T-helper 2 cell treated with Interferon-gamma antibody and Interleukin-4, amounts not matched to agents 5 μg/mL and 100 μg/mL, for 36 hours (primary cell): ENCODE data around the gene MPDU1.
A peak's percentile ranks its signal among the peaks of the same experiment; 100 is the strongest.
"Not testable (repeated sequence)": the region's sequence is repeated elsewhere in the genome, so short reads cannot be mapped to it uniquely, and the experiment has no call there.

Source experiments
- DNase-seq: peaks from one replicate; pipeline ENCODE4 v3.0.0; 2021; ENCODE audit warnings: low spot score
- H3K27ac Mint-ChIP-seq: one replicate; pipeline ENCODE4 v1.8.0; 2021; ENCODE audit warnings: mild to moderate bottlenecking, mixed read lengths
- H3K27me3 Mint-ChIP-seq: one replicate; pipeline ENCODE4 v1.8.0; 2021; ENCODE audit warnings: low read depth, mixed read lengths
- H3K36me3 Mint-ChIP-seq: one replicate; pipeline ENCODE4 v1.8.0; 2021; ENCODE audit warnings: low read depth, mixed read lengths
- H3K4me1 Mint-ChIP-seq: one replicate; pipeline ENCODE4 v1.8.0; 2021; ENCODE audit warnings: low read depth, mixed read lengths
- H3K4me3 Mint-ChIP-seq: one replicate; pipeline ENCODE4 v1.8.0; 2022; ENCODE audit warnings: mild to moderate bottlenecking, moderate library complexity, mixed read lengths
- H3K9me3 Mint-ChIP-seq: one replicate; pipeline ENCODE4 v1.8.0; 2021; ENCODE audit warnings: mixed read lengths

MPDU1 gene

DNA sequence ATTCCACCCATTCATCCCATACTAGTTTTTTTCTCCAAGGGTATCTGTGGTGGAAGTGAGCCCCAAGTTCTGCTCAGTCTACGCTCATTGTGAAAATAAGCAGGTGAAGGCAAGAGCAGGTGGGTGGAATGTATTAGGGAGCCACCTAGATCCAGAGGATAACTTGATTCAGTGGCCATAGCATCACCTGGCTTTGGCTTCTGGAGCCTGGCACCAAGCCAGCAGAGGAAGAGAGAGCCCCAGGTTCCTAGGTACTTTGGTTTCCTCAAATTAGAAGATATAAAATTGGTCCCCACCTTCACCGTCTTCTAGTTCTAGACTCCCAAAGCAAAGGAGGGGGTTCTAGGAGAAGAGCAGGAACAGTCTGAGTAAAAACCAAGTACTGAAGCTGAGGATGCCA lies 27.0 kb downstream of the MPDU1 start:
- Mint-ChIP-seq H3K36me3 (peaks cover 14% of the 10 kb centered on the region), H3K4me1 (peaks cover 35% of the 10 kb centered on the region), H3K9me3 (no peaks in the 10 kb centered on the region), H3K4me3 (no peak overlapping the region), H3K27ac (no peak overlapping the region), H3K27me3 (no peaks in the 10 kb centered on the region)
- no peak for DNase-seq

GRCh38 chr17:7611635-7612293 lies 28.1 kb downstream of the MPDU1 start:
- no peaks in the 10 kb centered on the region for H3K27me3 Mint-ChIP-seq
- no peak for DNase-seq
- peaks cover 9% of the 10 kb centered on the region for H3K36me3 Mint-ChIP-seq
- H3K4me3 Mint-ChIP-seq, result peak overlapping the region; percentile 44
- peak overlapping the region; percentile 51 for H3K27ac Mint-ChIP-seq
- no peaks in the 10 kb centered on the region for H3K9me3 Mint-ChIP-seq
- peaks cover 29% of the 10 kb centered on the region for H3K4me1 Mint-ChIP-seq

- H3K4me3 Mint-ChIP-seq, result peak overlapping the region; percentile 44
- H3K27ac Mint-ChIP-seq, result peak overlapping the region; percentile 32
- H3K27me3 Mint-ChIP-seq, result no peaks in the 10 kb centered on the region
- H3K36me3 Mint-ChIP-seq, result peaks cover 9% of the 10 kb centered on the region
- no peaks in the 10 kb centered on the region for H3K9me3 Mint-ChIP-seq
- DNase-seq, result no peak
- peaks cover 29% of the 10 kb centered on the region for H3K4me1 Mint-ChIP-seq
Measured at GRCh38 chr17:7612294-7612640, 28.6 kb downstream of the MPDU1 start.

- peaks cover 9% of the 10 kb centered on the region for H3K36me3 Mint-ChIP-seq
- H3K9me3 Mint-ChIP-seq, result no peaks in the 10 kb centered on the region
- H3K27me3 Mint-ChIP-seq, result no peaks in the 10 kb centered on the region
- peaks cover 27% of the 10 kb centered on the region for H3K4me1 Mint-ChIP-seq
- no peak for DNase-seq
- H3K27ac Mint-ChIP-seq, result peak overlapping the region; percentile 91
- peak overlapping the region; percentile 97 for H3K4me3 Mint-ChIP-seq
Measured at GRCh38 chr17:7613769-7614424, 30.2 kb downstream of the MPDU1 start.

DNA sequence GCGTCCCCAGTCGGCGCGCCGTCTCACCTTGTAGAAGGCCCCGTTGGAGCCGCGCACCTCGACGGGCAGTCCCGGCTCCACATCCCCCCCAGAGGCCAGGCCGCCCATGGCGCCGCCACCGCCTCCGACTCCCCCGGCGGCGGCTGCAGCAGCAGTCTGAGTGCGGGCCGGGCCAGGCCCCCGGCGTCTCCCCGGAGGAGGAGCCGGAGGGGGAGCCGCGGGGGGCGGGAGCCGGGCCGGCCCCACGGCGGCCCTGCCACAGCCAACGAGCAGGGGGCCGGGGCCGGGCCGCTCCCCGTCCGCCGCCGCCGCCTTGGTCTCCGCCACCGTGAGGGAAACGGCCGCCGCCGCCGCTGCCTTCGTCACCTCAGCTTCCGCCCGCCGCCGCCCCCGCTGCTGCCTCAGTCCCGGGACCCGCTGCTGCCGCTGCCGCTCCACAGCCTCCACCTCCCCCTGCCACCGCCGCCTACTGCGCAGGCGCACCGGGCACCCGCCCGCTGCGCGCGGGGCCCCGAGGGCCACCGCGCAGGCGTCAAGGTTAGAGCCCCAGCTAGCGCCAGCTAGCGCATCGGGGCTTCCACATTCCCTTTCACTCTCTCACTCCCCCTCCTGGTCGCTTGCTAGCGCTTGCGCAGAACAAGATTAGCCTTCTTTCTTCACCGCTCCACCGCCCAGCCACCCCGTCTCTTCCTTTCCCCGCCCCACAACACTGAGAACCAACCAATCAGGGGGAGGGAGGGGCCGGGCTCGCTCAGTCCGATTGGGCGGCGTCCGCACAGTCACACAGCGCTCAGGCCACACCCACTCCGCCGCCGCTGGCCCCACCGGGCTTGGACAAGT lies 31.0 kb downstream of the MPDU1 start, which contains the start of gene FXR2:
Gene FXR2 (minus strand): TSS at position 473 of the 840 bp plus-strand sequence. CDS start 365 bp downstream, at position 108.
- Mint-ChIP-seq H3K4me3 (peak within 1 kb of the TSS; percentile 97), H3K36me3 (peaks cover 9% of the 10 kb centered on the region), H3K9me3 (no peaks in the 10 kb centered on the region), H3K27me3 (no peaks in the 10 kb centered on the region), H3K4me1 (peaks cover 24% of the 10 kb centered on the region), H3K27ac (peak within 1 kb of the TSS; percentile 91)
- DNase-seq, result peak; percentile 98

- Mint-ChIP-seq H3K4me3 (peak overlapping the region; percentile 78), H3K27me3 (no peaks in the 10 kb centered on the region), H3K4me1 (peaks cover 22% of the 10 kb centered on the region), H3K27ac (peak overlapping the region; percentile 91), H3K36me3 (peaks cover 9% of the 10 kb centered on the region), H3K9me3 (no peaks in the 10 kb centered on the region)
- DNase-seq, result no peak
Measured at GRCh38 chr17:7615265-7615747, 31.7 kb downstream of the MPDU1 start.

DNA sequence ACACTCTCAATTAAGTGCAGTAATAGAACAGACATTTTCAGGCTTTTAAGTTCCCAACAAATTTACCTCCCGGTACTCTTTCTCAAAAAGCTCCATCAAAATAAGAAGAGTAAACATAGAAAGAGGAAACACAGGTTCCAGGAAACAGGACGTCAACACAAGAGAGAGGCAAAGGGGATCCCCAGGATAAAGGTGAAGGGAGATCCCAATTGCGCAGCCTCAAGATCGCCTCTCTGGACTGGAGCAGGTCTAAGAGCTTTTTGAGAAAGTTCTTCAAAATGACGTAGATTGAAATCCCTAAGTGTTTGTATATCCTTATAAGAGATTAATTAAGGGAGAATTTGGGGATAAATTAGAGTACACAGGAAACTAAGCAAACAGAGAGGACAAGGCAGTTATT lies 35.0 kb downstream of the MPDU1 start:
- peaks cover 6% of the 10 kb centered on the region for H3K4me1 Mint-ChIP-seq
- no peak for DNase-seq
- H3K27ac Mint-ChIP-seq, result no peak overlapping the region
- no peak overlapping the region for H3K4me3 Mint-ChIP-seq
- no peaks in the 10 kb centered on the region for H3K27me3 Mint-ChIP-seq
- no peaks in the 10 kb centered on the region for H3K9me3 Mint-ChIP-seq
- peaks cover 2% of the 10 kb centered on the region for H3K36me3 Mint-ChIP-seq

DNA sequence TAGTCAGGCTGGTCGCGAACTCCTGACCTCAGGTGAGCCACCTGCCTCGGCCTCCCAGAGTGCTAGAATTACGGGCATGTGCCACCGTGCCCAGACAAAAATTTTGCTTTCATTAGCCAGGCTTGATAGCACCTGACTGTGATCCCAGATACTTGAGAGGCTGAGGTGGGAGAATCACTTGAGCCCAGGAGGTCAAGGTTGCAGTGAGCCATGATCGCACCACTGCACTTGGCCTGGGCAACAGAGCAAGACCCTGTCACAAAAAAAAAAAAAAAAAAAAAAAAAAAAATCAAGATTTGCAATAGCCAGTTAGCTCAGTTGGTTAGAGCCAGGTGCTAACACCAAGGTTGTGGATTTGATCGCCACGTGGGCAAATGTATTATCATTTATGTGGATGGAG lies 37.2 kb downstream of the MPDU1 start:
- DNase-seq, result no peak
- no peak overlapping the region for H3K4me3 Mint-ChIP-seq
- no peaks in the 10 kb centered on the region for H3K36me3 Mint-ChIP-seq
- H3K4me1 Mint-ChIP-seq, result no peaks in the 10 kb centered on the region
- H3K9me3 Mint-ChIP-seq, result no peaks in the 10 kb centered on the region
- no peak overlapping the region for H3K27ac Mint-ChIP-seq
- no peaks in the 10 kb centered on the region for H3K27me3 Mint-ChIP-seq

- peaks cover 2% of the 10 kb centered on the region for H3K36me3 Mint-ChIP-seq
- H3K9me3 Mint-ChIP-seq, result no peaks in the 10 kb centered on the region
- no peak overlapping the region for H3K27ac Mint-ChIP-seq
- no peaks in the 10 kb centered on the region for H3K27me3 Mint-ChIP-seq
- H3K4me1 Mint-ChIP-seq, result peaks cover 7% of the 10 kb centered on the region
- no peak for DNase-seq
- no peak overlapping the region for H3K4me3 Mint-ChIP-seq
Measured at GRCh38 chr17:7623661-7624060, 40.0 kb downstream of the MPDU1 start.

- not testable (repeated sequence) for H3K27ac Mint-ChIP-seq, H3K27me3 Mint-ChIP-seq, H3K36me3 Mint-ChIP-seq, H3K4me1 Mint-ChIP-seq, DNase-seq, H3K4me3 Mint-ChIP-seq, H3K9me3 Mint-ChIP-seq
Measured at GRCh38 chr17:7625749-7626148, 42.1 kb downstream of the MPDU1 start.

GRCh38 chr17:7626307-7626706 lies 42.7 kb downstream of the MPDU1 start:
- H3K36me3 Mint-ChIP-seq, result peaks cover 2% of the 10 kb centered on the region
- no peak overlapping the region for H3K27ac Mint-ChIP-seq
- no peaks in the 10 kb centered on the region for H3K27me3 Mint-ChIP-seq
- H3K4me1 Mint-ChIP-seq, result peaks cover 7% of the 10 kb centered on the region
- no peak for DNase-seq
- peak overlapping the region; percentile 92 for H3K4me3 Mint-ChIP-seq
- H3K9me3 Mint-ChIP-seq, result no peaks in the 10 kb centered on the region

- Mint-ChIP-seq H3K4me3 (peak overlapping the region; percentile 92), H3K27me3 (no peaks in the 10 kb centered on the region), H3K4me1 (peaks cover 7% of the 10 kb centered on the region), H3K27ac (peak overlapping the region; percentile 41), H3K36me3 (peaks cover 2% of the 10 kb centered on the region), H3K9me3 (no peaks in the 10 kb centered on the region)
- DNase-seq, result no peak
Measured at GRCh38 chr17:7626956-7627249, 43.3 kb downstream of the MPDU1 start.

DNA sequence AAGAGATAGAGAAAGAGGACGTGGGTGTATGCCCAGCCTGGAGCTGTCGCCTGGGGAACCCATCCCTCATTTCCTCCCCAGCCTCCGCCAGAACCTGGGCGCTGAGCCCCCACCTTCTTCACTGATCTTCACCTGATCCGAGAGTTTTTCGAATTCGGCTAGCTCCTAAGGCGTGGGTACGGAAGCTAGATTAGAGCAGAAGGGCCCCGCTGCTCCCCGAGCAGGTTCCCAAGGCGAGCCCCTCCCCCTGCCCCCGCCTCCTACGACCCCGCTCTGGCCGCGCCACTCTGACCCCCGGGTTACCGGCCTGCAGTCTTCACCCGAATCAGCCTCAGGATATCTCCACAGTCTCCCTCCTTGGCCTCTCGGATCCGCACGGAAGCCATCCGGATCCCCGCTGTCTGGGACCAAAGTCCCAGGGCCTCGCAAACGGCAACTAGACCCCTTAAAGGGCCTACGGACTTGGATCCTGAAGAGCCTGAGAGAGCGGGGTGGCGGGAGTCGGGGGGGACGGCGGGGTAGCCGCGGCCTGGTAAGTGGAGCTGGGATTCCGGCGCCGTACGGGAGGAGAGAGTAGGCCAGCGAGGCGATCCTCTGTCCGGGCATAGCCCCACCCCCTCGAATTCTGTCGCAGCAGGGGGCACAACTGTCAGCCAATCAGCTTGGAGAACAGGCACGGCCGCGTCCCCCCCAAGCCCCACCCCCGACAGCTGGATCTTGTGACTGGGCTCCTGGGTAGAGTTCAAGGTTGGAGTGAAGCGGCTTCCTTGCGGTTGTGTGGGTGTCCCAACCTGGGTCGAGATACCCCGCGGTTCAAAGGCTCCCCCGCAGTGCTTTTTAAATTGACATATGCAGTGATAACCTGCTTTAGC lies 43.8 kb downstream of the MPDU1 start, which contains the start of gene SAT2:
Gene SAT2 (minus strand): TSS at position 572 of the 872 bp plus-strand sequence. CDS start 186 bp downstream, at position 386.
- Mint-ChIP-seq H3K4me3 (peak within 1 kb of the TSS; percentile 92), H3K4me1 (peaks cover 9% of the 10 kb centered on the region), H3K27me3 (no peaks in the 10 kb centered on the region), H3K9me3 (no peaks in the 10 kb centered on the region), H3K36me3 (peaks cover 2% of the 10 kb centered on the region), H3K27ac (peak within 1 kb of the TSS; percentile 77)
- DNase-seq, result peak; percentile 82
